ENCODE data around the gene MATN1.

DNA sequence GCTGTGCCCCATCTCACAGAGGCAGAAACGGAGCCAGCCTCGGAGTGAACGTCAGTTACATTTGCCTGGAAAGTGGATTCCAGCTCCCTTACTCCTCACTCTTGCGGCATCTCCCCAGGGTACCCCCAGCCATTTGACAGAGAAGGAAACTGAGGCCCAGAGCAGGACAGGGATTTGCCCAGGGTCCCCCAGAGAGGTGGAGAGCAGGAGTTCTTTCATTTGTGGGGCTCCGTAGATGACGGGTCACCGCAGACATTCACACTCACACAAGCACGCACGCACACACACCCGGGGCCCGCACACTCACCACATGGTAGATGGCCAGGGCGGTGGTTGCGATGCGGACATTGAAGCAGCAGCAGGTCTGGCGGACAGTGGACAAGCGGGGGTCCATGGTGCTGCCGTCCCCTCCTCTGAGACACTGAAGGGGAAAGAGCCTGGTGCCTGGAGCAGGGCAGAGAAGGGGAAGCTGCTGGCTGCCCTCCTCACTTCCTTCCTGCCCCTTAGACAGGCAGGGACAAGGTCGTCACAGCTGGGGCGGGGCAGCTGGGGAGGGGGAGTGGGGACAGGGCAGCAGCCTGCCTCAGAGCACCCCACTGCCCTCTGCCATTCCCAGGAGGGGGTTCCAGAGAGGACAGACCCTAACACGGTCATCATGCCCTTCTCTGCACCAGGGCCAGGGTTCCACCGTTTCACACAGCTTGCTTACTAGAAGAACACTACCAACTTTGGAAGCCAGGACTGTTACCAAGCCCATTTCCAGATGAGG, 34.2 kb upstream of the MATN1 start, which contains the start of gene LAPTM5:
- TF ChIP-seq, protein P1, sequence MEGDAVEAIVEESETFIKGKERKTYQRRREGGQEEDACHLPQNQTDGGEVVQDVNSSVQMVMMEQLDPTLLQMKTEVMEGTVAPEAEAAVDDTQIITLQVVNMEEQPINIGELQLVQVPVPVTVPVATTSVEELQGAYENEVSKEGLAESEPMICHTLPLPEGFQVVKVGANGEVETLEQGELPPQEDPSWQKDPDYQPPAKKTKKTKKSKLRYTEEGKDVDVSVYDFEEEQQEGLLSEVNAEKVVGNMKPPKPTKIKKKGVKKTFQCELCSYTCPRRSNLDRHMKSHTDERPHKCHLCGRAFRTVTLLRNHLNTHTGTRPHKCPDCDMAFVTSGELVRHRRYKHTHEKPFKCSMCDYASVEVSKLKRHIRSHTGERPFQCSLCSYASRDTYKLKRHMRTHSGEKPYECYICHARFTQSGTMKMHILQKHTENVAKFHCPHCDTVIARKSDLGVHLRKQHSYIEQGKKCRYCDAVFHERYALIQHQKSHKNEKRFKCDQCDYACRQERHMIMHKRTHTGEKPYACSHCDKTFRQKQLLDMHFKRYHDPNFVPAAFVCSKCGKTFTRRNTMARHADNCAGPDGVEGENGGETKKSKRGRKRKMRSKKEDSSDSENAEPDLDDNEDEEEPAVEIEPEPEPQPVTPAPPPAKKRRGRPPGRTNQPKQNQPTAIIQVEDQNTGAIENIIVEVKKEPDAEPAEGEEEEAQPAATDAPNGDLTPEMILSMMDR (IDR thresholded peaks at IDR 0.05) = no peak
- peak in 3 of 4 donors; percentile 39 to 86 (median 62) for TF ChIP-seq POLR2A (IDR thresholded peaks at IDR 0.05)

Measured in upper lobe of left lung (tissue), 4 donors.